Activated CD8-positive, alpha-beta T cell treated with anti-CD3 and anti-CD28 coated beads for 36 hours (primary cell): ENCODE measurements around the gene TMEM260. TPM values are rescaled to one million over a fixed set of nuclear protein-coding genes. Genes with fewer than 3 reads are reported as not detected.
"Not testable (repeated sequence)": the region's sequence is repeated elsewhere in the genome, so short reads cannot be mapped to it uniquely, and the experiment has no call there.

Experiments used
- ATAC-seq: fragments of 200-7000 bp; cut with Tn5 transposase; one replicate; pipeline ENCODE4 v1.10.0; 2021; ENCODE audit warnings: mild to moderate bottlenecking, moderate library complexity
- CTCF ChIA-PET: fragments of 350-600 bp; sonication (Branson Sonifier 250); formaldehyde crosslinking; loops from one replicate; lab custom pipeline; 2021; ENCODE audit warnings: antibody characterized with exemption; lab: Charles Lee
- POLR2A ChIA-PET: fragments of 350-600 bp; sonication (Branson Sonifier 250); formaldehyde crosslinking; loops from one replicate; lab custom pipeline; 2021; ENCODE audit warnings: antibody characterized with exemption; lab: Charles Lee
- DNase-seq: peaks from one replicate; pipeline ENCODE4 v3.0.0-alpha.2; 2020
- H3K27ac Mint-ChIP-seq: one replicate; pipeline ENCODE4 v1.8.0; 2021; ENCODE audit warnings: mild to moderate bottlenecking, mixed read lengths
- H3K27me3 Mint-ChIP-seq: one replicate; pipeline ENCODE4 v1.8.0; 2021; ENCODE audit warnings: mixed read lengths
- H3K36me3 Mint-ChIP-seq: one replicate; pipeline ENCODE4 v1.8.0; 2021; ENCODE audit warnings: low read depth, mixed read lengths
- H3K4me1 Mint-ChIP-seq: one replicate; pipeline ENCODE4 v1.8.0; 2021; ENCODE audit warnings: low read depth, mixed read lengths
- H3K4me3 Mint-ChIP-seq: one replicate; pipeline ENCODE4 v1.8.0; 2021; ENCODE audit warnings: mild to moderate bottlenecking, moderate library complexity, mixed read lengths
- H3K9me3 Mint-ChIP-seq: one replicate; pipeline ENCODE4 v1.8.0; 2021; ENCODE audit warnings: mixed read lengths
- CTCF ChIP-seq: fragments of 200-600 bp; IDR thresholded peaks from one replicate; pipeline ENCODE4 v1.8.0; 2022; ENCODE audit warnings: antibody characterized with exemption, mild to moderate bottlenecking
- intact Hi-C: fragments of 100-400 bp; cut with micrococcal nuclease; formaldehyde crosslinking; loops from one replicate; pipeline ENCODE4 v1.10.0; 2022
- total RNA-seq, 2 experiments: library from RNA; stranded (reverse); gene quantifications; one replicate each; pipeline ENCODE4 v1.2.3, GENCODE V29; 2021

TMEM260 gene
- total RNA-seq, 2 experiments from 2014 or later, result 10.6 to 11.1 TPM

DNA sequence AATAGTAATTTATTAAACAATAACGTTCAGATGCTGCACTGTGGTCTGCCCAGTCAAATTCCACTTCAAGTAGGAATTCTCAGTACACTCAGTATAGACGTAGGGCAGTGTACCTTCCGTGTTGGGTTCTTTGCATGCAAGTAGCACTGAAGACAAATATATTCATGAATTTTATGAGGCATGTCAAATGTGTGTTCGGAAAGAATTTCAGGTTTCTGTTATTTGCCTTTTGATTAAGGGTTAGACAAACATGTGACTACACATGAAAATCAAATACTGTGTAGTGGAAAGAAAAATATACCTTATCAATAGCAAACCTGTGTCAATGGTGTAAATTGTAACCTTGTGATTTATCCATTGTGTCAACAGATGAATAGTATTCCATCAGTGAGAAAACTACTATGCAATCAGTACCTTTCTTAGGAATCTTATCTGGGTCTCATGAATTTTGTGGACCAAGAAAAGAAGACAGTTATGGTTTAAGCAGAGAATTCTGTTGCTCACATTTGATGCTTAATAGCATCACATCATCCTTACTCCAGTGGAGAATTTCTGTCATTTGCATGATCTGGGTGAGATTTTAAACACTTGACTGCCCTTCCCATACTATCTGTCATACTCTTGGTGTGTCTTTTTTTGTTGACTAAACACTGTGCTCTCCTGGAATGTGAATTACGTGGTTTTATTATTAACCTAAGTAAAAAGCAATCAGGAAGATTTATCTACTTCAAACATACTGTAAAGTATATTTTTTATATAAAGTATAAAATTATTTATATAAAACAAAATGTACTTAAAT is 13.3 kb downstream of the TMEM260 start:
- no peaks in the 10 kb centered on the region for H3K27me3 Mint-ChIP-seq
- ATAC-seq (no peak), DNase-seq (no peak)
- no peak overlapping the region for H3K4me3 Mint-ChIP-seq
- intact Hi-C loops, result no loop called here
- H3K4me1 Mint-ChIP-seq, result peaks cover 4% of the 10 kb centered on the region
- TF ChIP-seq CTCF, result no peak
- no peak overlapping the region for H3K27ac Mint-ChIP-seq
- no peaks in the 10 kb centered on the region for H3K9me3 Mint-ChIP-seq
- POLR2A ChIA-PET, result no interaction called here
- peaks cover 22% of the 10 kb centered on the region for H3K36me3 Mint-ChIP-seq
- CTCF ChIA-PET, result interaction anchor here (1.1 kb wide), 1 partner anchor 102 kb away, joined by 3 read pairs; no protein-coding TSS in a partner anchor

- Mint-ChIP-seq H3K36me3 (peaks cover 25% of the 10 kb centered on the region), H3K9me3 (no peaks in the 10 kb centered on the region), H3K27me3 (no peaks in the 10 kb centered on the region), H3K4me1 (peaks cover 4% of the 10 kb centered on the region), H3K4me3 (no peak overlapping the region), H3K27ac (no peak overlapping the region)
- ChIA-PET CTCF (interaction anchor here (0.7 kb wide), 1 partner anchor 13 kb away, joined by 3 read pairs; no protein-coding TSS in a partner anchor), POLR2A (no interaction called here)
- ATAC-seq (no peak), DNase-seq (no peak)
- intact Hi-C loops, result no loop called here
- no peak for TF ChIP-seq CTCF
These were observed 14.8 kb downstream of the TMEM260 start for GRCh38 chr14:56594428-56594827.

DNA sequence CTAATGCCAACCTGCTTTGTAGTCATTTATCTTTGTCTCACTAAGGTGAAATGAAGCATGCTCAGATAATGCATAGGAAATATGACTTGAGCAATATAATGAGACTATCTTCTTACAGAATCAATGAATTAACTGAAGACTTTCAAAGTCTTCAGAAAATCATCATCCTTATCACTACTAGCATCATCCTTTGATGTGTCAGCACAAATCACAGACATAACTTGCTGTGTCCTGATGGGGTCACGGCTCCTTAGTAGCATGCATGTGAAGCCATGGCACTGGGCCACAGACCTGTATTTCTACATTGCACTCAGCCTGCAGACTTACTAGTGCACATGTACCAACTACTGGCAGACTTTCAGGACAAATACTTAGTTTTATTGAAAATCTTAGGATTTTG is 18.9 kb downstream of the TMEM260 start:
- peaks cover 11% of the 10 kb centered on the region for H3K4me1 Mint-ChIP-seq
- TF ChIP-seq CTCF, result no peak
- ATAC-seq, result no peak
- intact Hi-C loops, result no loop called here
- H3K27me3 Mint-ChIP-seq, result no peaks in the 10 kb centered on the region
- no peak overlapping the region for H3K27ac Mint-ChIP-seq
- ChIA-PET CTCF (no interaction called here), POLR2A (interaction anchor here (1.1 kb wide), 1 partner anchor 8 kb away, joined by 3 read pairs; no protein-coding TSS in a partner anchor)
- DNase-seq, result no peak
- H3K36me3 Mint-ChIP-seq, result peaks cover 16% of the 10 kb centered on the region
- H3K4me3 Mint-ChIP-seq, result no peak overlapping the region
- H3K9me3 Mint-ChIP-seq, result no peaks in the 10 kb centered on the region

GRCh38 chr14:56603648-56604047 is 24.1 kb downstream of the TMEM260 start:
- DNase-seq (no peak), ATAC-seq (no peak)
- Mint-ChIP-seq H3K27ac (no peak overlapping the region), H3K27me3 (no peaks in the 10 kb centered on the region), H3K36me3 (peaks cover 8% of the 10 kb centered on the region), H3K4me1 (peaks cover 17% of the 10 kb centered on the region), H3K4me3 (no peak overlapping the region), H3K9me3 (no peaks in the 10 kb centered on the region)
- no peak for TF ChIP-seq CTCF
- intact Hi-C loops, result no loop called here
- POLR2A ChIA-PET, result no interaction called here
- CTCF ChIA-PET, result no interaction called here

DNA sequence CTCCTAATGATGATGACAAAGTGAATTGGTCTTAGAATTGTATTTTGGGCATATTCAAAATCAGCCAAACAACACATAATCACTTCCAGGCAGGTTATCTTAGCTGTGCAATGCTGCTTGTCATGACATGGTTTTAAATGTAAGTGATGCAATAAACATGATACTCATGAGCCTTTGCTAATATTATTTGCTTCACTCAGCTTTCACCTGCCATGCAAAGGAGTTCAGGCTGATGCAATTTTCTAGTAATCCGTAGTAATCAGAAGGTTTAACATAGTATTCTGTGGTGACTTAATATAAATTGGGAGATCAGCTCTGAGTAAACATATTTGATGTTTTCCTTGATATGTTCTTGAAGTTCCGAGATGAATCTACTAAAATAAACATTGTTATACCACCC is 29.1 kb downstream of the TMEM260 start:
- Mint-ChIP-seq H3K4me1 (peaks cover 8% of the 10 kb centered on the region), H3K27me3 (no peaks in the 10 kb centered on the region), H3K4me3 (no peak overlapping the region), H3K9me3 (no peaks in the 10 kb centered on the region), H3K27ac (no peak overlapping the region), H3K36me3 (peaks cover 26% of the 10 kb centered on the region)
- ChIA-PET CTCF (no interaction called here), POLR2A (no interaction called here)
- DNase-seq (no peak), ATAC-seq (no peak)
- TF ChIP-seq CTCF, result no peak
- intact Hi-C loops, result no loop called here

DNA sequence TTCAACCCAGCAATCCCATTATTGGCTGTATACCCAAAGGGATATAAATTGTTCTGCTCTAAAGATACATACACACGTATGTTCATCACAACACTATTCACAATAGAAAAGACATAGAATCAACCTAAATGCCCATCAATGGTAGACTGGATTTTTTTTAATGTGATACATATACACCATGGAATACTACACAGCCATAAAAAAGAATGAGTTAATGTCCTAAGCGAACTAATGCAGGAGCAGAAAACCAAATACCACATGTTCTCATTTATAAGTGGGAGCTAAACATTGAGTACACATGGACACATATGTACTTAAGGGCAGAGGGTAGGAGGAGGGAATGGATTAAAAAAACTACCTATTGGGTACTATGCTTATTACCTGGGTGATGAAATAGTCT is 32.1 kb downstream of the TMEM260 start:
- H3K4me3 Mint-ChIP-seq, intact Hi-C loops, H3K27ac Mint-ChIP-seq, H3K27me3 Mint-ChIP-seq, H3K4me1 Mint-ChIP-seq, DNase-seq, H3K9me3 Mint-ChIP-seq, CTCF ChIA-PET, ATAC-seq: not testable (repeated sequence)
- POLR2A ChIA-PET, result interaction anchor here (0.6 kb wide), 1 partner anchor 33 kb away, joined by 3 read pairs; no protein-coding TSS in a partner anchor
- peaks cover 28% of the 10 kb centered on the region for H3K36me3 Mint-ChIP-seq
